IMR-90 (cell line): ENCODE data around the gene INO80.

Experiments used
- BHLHE40 ChIP-seq: fragments of 150-350 bp; IDR thresholded peaks from 2 replicates; pipeline ENCODE4 v1.6.1; 2016; ENCODE audit warnings: mild to moderate bottlenecking, low read depth, low read length
- CEBPB ChIP-seq: IDR thresholded peaks from 2 replicates; pipeline ENCODE4 v1.6.1; 2012; ENCODE audit warnings: low read depth, low read length, improper control_type of control experiment
- CHD1 ChIP-seq: IDR thresholded peaks from 2 replicates; pipeline ENCODE4 v1.6.1; 2012; ENCODE audit warnings: low read depth, low read length, improper control_type of control experiment
- CTCF ChIP-seq: conservative IDR thresholded peaks from 2 replicates; pipeline ENCODE4 v1.5.1; 2012; ENCODE audit warnings: mild to moderate bottlenecking, low read depth, low read length, improper control_type of control experiment
- MAFK ChIP-seq: IDR thresholded peaks from 2 replicates; pipeline ENCODE4 v1.6.1; 2012; ENCODE audit warnings: low read depth, low read length, improper control_type of control experiment
- MAZ ChIP-seq: IDR thresholded peaks from 2 replicates; pipeline ENCODE4 v1.6.1; 2012; ENCODE audit warnings: low read depth, mild to moderate bottlenecking, low read length, improper control_type of control experiment, moderate library complexity, borderline replicate concordance
- MXI1 ChIP-seq: IDR thresholded peaks from 2 replicates; pipeline ENCODE4 v1.6.1; 2012; ENCODE audit warnings: low read depth, mild to moderate bottlenecking, low read length, moderate library complexity, borderline replicate concordance
- POLR2A ChIP-seq: IDR thresholded peaks from 2 replicates; pipeline ENCODE4 v1.6.1; 2012; ENCODE audit warnings: mild to moderate bottlenecking, low read depth, low read length
- RAD21 ChIP-seq: IDR thresholded peaks from 2 replicates; pipeline ENCODE4 v1.6.1; 2012; ENCODE audit warnings: low read length, improper control_type of control experiment
- RCOR1 ChIP-seq: IDR thresholded peaks from 2 replicates; pipeline ENCODE4 v1.6.1; 2012; ENCODE audit warnings: mild to moderate bottlenecking, low read length, improper control_type of control experiment; ENCODE audit not compliant: insufficient replicate concordance
- RFX5 ChIP-seq: IDR thresholded peaks from 2 replicates; pipeline ENCODE4 v1.8.0; 2012; ENCODE audit warnings: low read depth, mild to moderate bottlenecking, low read length, moderate library complexity
- SMC3 ChIP-seq: fragments of 150-350 bp; IDR thresholded peaks from 2 replicates; pipeline ENCODE4 v1.6.1; 2016; ENCODE audit warnings: low read depth, mild to moderate bottlenecking, antibody characterized with exemption, low read length, moderate library complexity

GRCh38 chr15:41115652-41116115 lies 396 bp downstream of the INO80 start:
- TF ChIP-seq MAZ (no peak), CTCF (no peak), POLR2A (no peak), MAFK (no peak), BHLHE40 (no peak), SMC3 (no peak), RAD21 (no peak), RCOR1 (no peak), RFX5 (no peak), CEBPB (peak; percentile 70), CHD1 (no peak), MXI1 (peak; percentile 99)
